Mammary epithelial cell (primary cell): ENCODE measurements around the gene WBP2.

Experiments used
- CTCF ChIP-seq, 2 donors: IDR thresholded peaks in 1 of 2; conservative IDR thresholded peaks in 1 of 2; 2 replicates each; pipeline ENCODE4 v1.5.1; 2011 to 2012; ENCODE audit warnings: inconsistent platforms in 2 of 2, low read length in 2 of 2, mild to moderate bottlenecking in 2 of 2, control low read depth in 1 of 2, low read depth in 1 of 2; ENCODE audit not compliant: insufficient read depth in 1 of 2; ENCODE audit errors: extremely low read depth in 1 of 2
- EZH2 ChIP-seq: IDR thresholded peaks from 2 replicates; pipeline ENCODE4 v1.6.1; 2012; ENCODE audit warnings: low read length, inconsistent platforms, borderline replicate concordance

- no peak for TF ChIP-seq CTCF (conservative IDR thresholded peaks at IDR 0.05 in 1 of 2, IDR thresholded peaks at IDR 0.05 in 1 of 2; ENCODE audit: extremely low read depth in 1 of 2, insufficient read depth in 1 of 2, low read depth in 1 of 2, low read length in 2 of 2)
- TF ChIP-seq EZH2, result no peak
These were observed 5.4 kb downstream of the WBP2 start for GRCh38 chr17:75849724-75850123.
